ENCODE data around the gene UGT2A2.
A peak's percentile ranks its signal among the peaks of the same experiment; 100 is the strongest.

DNA sequence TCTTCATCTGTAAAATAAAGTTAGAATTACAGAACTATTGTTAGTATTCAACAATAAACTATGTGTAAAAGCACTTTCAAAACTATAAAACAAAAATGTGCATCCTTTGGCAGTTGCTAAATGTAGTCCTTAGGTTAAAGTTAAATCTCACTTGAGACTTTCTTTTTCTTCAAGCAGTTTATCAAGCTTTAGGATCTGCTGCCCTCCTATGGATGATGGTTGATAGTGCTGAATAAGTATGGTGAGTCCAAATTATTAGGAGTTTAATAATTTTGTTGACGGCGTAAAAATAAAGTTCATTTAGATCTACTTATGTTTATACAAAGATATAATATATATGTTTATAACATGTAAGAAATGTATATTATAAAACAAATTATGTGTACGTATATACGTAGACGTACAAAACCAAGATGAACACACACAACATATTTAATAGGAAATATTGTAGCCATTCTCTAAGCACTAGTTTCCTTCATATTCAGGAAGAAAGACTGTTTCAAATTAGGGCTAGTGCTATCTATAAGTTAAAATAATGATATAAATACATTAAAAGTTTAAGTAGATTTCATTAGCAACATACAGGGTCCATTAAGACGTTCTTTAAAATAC, 22.3 kb downstream of the UGT2A2 start:
- TF ChIP-seq, protein P1, sequence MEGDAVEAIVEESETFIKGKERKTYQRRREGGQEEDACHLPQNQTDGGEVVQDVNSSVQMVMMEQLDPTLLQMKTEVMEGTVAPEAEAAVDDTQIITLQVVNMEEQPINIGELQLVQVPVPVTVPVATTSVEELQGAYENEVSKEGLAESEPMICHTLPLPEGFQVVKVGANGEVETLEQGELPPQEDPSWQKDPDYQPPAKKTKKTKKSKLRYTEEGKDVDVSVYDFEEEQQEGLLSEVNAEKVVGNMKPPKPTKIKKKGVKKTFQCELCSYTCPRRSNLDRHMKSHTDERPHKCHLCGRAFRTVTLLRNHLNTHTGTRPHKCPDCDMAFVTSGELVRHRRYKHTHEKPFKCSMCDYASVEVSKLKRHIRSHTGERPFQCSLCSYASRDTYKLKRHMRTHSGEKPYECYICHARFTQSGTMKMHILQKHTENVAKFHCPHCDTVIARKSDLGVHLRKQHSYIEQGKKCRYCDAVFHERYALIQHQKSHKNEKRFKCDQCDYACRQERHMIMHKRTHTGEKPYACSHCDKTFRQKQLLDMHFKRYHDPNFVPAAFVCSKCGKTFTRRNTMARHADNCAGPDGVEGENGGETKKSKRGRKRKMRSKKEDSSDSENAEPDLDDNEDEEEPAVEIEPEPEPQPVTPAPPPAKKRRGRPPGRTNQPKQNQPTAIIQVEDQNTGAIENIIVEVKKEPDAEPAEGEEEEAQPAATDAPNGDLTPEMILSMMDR (IDR thresholded peaks at IDR 0.05; ENCODE audit: borderline replicate concordance, extremely low read depth, low read length, poor library complexity, severe bottlenecking), result peak; percentile 52
- no peak for TF ChIP-seq EZH2 (IDR thresholded peaks at IDR 0.05; ENCODE audit: borderline replicate concordance, low read depth, low read length, severe bottlenecking)

All from DND-41 (cell line).